ENCODE results near the gene BMP7. TPM values are rescaled to one million over a fixed set of nuclear protein-coding genes. Genes with fewer than 3 reads are reported as not detected.

BMP7 gene
- polyA plus RNA-seq, 1 experiment = not detected

GRCh38 chr20:57231161-57231560 is 35.3 kb downstream of the BMP7 start:
- CTCF ChIA-PET = no interaction called here
- H3K4me3 ChIP-seq (ENCODE audit: low read depth, low read length) = no peak overlapping the region
- DNase-seq (ENCODE audit: low read depth) = no peak
- peaks cover 13% of the 10 kb centered on the region for H3K27me3 ChIP-seq (ENCODE audit: control insufficient read depth, insufficient read depth, low read length)
- POLR2A ChIA-PET = no interaction called here
- no peak for TF ChIP-seq CTCF (IDR thresholded peaks at IDR 0.05; ENCODE audit: insufficient read depth, low read depth, low read length)
- H3K36me3 ChIP-seq (ENCODE audit: control insufficient read depth, insufficient read depth, low read length) = no peaks in the 10 kb centered on the region

GRCh38 chr20:57230247-57230646 is 36.2 kb downstream of the BMP7 start:
- no peak for DNase-seq (ENCODE audit: low read depth)

DNA sequence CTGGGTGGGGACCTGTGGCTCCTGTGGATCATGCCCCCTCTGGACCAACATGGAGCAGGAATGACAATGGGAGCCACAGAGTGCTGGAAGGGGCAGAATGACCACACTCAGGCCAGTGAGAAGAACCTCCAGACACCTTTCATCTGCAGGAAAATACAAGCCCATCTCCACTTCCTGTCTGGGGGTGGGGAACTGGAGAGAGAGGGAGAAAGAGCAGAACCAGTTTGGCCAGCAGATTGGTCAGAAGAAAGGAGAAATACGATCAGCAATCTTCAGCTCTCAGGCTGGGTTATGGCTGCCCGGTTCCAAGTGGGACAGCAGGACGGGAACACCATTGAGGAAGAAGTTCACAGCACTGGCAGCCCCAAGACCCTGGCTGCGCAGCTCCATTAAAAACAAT is 37.0 kb downstream of the BMP7 start:
- CTCF ChIA-PET = no interaction called here
- peaks cover 6% of the 10 kb centered on the region; the same call in 1 of the 2 replicates for H3K27me3 ChIP-seq (ENCODE audit: control insufficient read depth, insufficient read depth, low read length)

More at GRCh38 chr20:57230247-57230646, 36.2 kb downstream of the BMP7 start:
- Histone ChIP-seq H3K4me3 (ENCODE audit: low read depth, low read length) (no peak overlapping the region), H3K27me3 (ENCODE audit: control insufficient read depth, insufficient read depth, low read length) (peaks cover 6% of the 10 kb centered on the region; the same call in 1 of the 2 replicates), H3K36me3 (ENCODE audit: control insufficient read depth, insufficient read depth, low read length) (no peaks in the 10 kb centered on the region)
- TF ChIP-seq CTCF (IDR thresholded peaks at IDR 0.05; ENCODE audit: insufficient read depth, low read depth, low read length) = no peak
- CTCF ChIA-PET = no interaction called here
- POLR2A ChIA-PET = no interaction called here

DNA sequence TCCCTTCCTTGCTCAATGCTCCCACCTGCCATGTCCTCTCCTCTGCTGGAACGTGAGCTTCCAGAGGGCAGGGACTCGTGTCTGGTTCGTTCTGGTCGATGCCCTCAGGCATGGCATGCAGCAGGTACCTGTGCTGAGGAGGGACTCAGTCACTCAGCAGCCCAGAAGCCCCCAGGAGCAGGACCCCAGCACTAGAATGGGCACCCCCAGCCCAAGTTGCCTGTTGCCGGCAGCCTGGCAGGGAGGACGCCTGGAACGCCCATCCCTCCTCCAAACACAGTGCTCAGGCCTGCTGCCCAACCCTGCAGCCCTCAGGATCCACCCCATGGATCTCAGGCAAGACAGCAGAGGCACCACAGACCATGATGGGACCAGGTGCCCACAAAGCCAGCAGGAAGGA is 40.6 kb downstream of the BMP7 start:
- CTCF ChIA-PET = interaction anchor here (1.0 kb wide), 1 partner anchor 19 kb away, joined by 3 read pairs; no protein-coding TSS in a partner anchor
- Histone ChIP-seq H3K36me3 (ENCODE audit: control insufficient read depth, insufficient read depth, low read length) (no peaks in the 10 kb centered on the region), H3K4me3 (ENCODE audit: low read depth, low read length) (no peak overlapping the region), H3K27me3 (ENCODE audit: control insufficient read depth, insufficient read depth, low read length) (peaks cover 2% of the 10 kb centered on the region)
- POLR2A ChIA-PET = no interaction called here
- no peak for TF ChIP-seq CTCF (IDR thresholded peaks at IDR 0.05; ENCODE audit: insufficient read depth, low read depth, low read length)
- no peak for DNase-seq (ENCODE audit: low read depth)

More for the DNA sequence above, 37.0 kb downstream of the BMP7 start:
- no peak for TF ChIP-seq CTCF (IDR thresholded peaks at IDR 0.05; ENCODE audit: insufficient read depth, low read depth, low read length)
- no peak for DNase-seq (ENCODE audit: low read depth)
- Histone ChIP-seq H3K36me3 (ENCODE audit: control insufficient read depth, insufficient read depth, low read length) (no peaks in the 10 kb centered on the region), H3K4me3 (ENCODE audit: low read depth, low read length) (no peak overlapping the region)
- POLR2A ChIA-PET = no interaction called here

- Histone ChIP-seq H3K36me3 (ENCODE audit: control insufficient read depth, insufficient read depth, low read length) (no peaks in the 10 kb centered on the region), H3K27me3 (ENCODE audit: control insufficient read depth, insufficient read depth, low read length) (peaks cover 2% of the 10 kb centered on the region), H3K4me3 (ENCODE audit: low read depth, low read length) (no peak overlapping the region)
- CTCF ChIA-PET = interaction anchor here (1.0 to 2.0 kb wide), 3 partner anchors 16 to 19 kb away, joined by 3 to 4 read pairs (median 3); no protein-coding TSS in a partner anchor
- DNase-seq (ENCODE audit: low read depth) = no peak
- POLR2A ChIA-PET = no interaction called here
- TF ChIP-seq CTCF (IDR thresholded peaks at IDR 0.05; ENCODE audit: insufficient read depth, low read depth, low read length) = no peak
Measured at GRCh38 chr20:57225197-57225733, 41.2 kb downstream of the BMP7 start.
